SK-N-MC (cell line): ENCODE data around the gene CNGB1.

Experiments
- FOXP2 ChIP-seq: optimal IDR thresholded peaks from 2 replicates; pipeline ENCODE3; 2011; ENCODE audit warnings: mild to moderate bottlenecking, moderate library complexity; ENCODE audit not compliant: insufficient read depth; ENCODE audit errors: extremely low read length, control extremely low read depth
- POLR2AphosphoS5 ChIP-seq: IDR thresholded peaks from 2 replicates; pipeline ENCODE4 v1.6.1; 2012; ENCODE audit warnings: mild to moderate bottlenecking, low read depth, low read length, borderline replicate concordance

GRCh38 chr16:57918994-57919393 lies 51.9 kb downstream of the CNGB1 start:
- TF ChIP-seq FOXP2 (no peak), POLR2AphosphoS5 (no peak)
